Endothelial cell of umbilical vein (primary cell): Measurements from ENCODE around the gene MCCC1. TPM values are rescaled to one million over a fixed set of nuclear protein-coding genes. Genes with fewer than 3 reads are reported as not detected.

Experiments used
- BruUV-seq: library from RNA; stranded (reverse); fragments of 400-500 nt; replicated peaks from 2 replicates; lab custom pipeline; 2021; lab: Mats Ljungman, UMichigan
- CTCF ChIA-PET: fragments of 300-600, 350-600 bp; sonication (Branson Sonifier 250); formaldehyde crosslinking; loops from one replicate; lab custom pipeline; 2021; ENCODE audit warnings: antibody characterized with exemption, inconsistent platforms; lab: Charles Lee
- POLR2A ChIA-PET: fragments of 300-600, 350-600 bp; sonication (Branson Sonifier 250); formaldehyde crosslinking; loops from one replicate; lab custom pipeline; 2021; ENCODE audit warnings: antibody characterized with exemption, inconsistent platforms; lab: Charles Lee
- DNase-seq: peaks from one replicate; pipeline ENCODE4 v3.0.0-alpha.2; 2011; ENCODE audit warnings: low read depth, low spot score
- FAIRE-seq: peaks from 2 replicates; lab custom pipeline; 2011; peaks lifted over from hg19 to GRCh38; lab: Jason Lieb, UNC
- H2AFZ ChIP-seq: 2 replicates; pipeline ENCODE4 v1.6.0; 2012; ENCODE audit warnings: low read depth, low read length, control low read depth, inconsistent platforms
- H3K27ac ChIP-seq: 2 replicates; pipeline ENCODE4 v1.5.1; 2011; ENCODE audit warnings: low read depth, mild to moderate bottlenecking, control low read depth, low read length, moderate library complexity; ENCODE audit not compliant: insufficient read depth
- H3K27me3 ChIP-seq, 2 experiments: 2 replicates each; pipeline versions ENCODE4 v1.6.0 to v1.6.1; 2011; ENCODE audit warnings: low read length in 2 of 2, mixed read lengths in 1 of 2; ENCODE audit not compliant: control insufficient read depth in 2 of 2, insufficient read depth in 2 of 2
- H3K36me3 ChIP-seq, 2 experiments: 2 replicates in 1 of 2; 3 replicates in 1 of 2; pipeline ENCODE4 v1.5.1; 2011; ENCODE audit warnings: low read length in 2 of 2, mild to moderate bottlenecking in 1 of 2, moderate library complexity in 1 of 2; ENCODE audit not compliant: control insufficient read depth in 2 of 2, insufficient read depth in 2 of 2; ENCODE audit errors: extremely low read depth in 1 of 2
- H3K4me1 ChIP-seq: 3 replicates; pipeline ENCODE4 v1.5.1; 2011; ENCODE audit warnings: mild to moderate bottlenecking, low read length; ENCODE audit not compliant: control insufficient read depth, insufficient read depth; ENCODE audit errors: extremely low read depth
- H3K4me2 ChIP-seq: 2 replicates; pipeline ENCODE4 v1.6.1; 2011; ENCODE audit warnings: low read length, control low read depth, mixed read lengths; ENCODE audit not compliant: insufficient read depth
- H3K4me3 ChIP-seq, 3 experiments: fragments of 200-600 bp in 1 of 3; sonication (generic), shearing (Covaris generic) in 1 of 3; replicated peaks in 1 of 3; 2 replicates each; pipeline ENCODE4 v1.5.1; 2011 to 2016; ENCODE audit warnings: control low read depth in 3 of 3, low read length in 3 of 3, mild to moderate bottlenecking in 2 of 3, inconsistent platforms in 1 of 3, low read depth in 1 of 3, moderate library complexity in 1 of 3; ENCODE audit not compliant: insufficient read depth in 1 of 3
- H3K79me2 ChIP-seq: 2 replicates; pipeline ENCODE4 v1.6.0; 2012; ENCODE audit warnings: low read length, inconsistent platforms; ENCODE audit not compliant: control insufficient read depth, insufficient read depth
- H3K9ac ChIP-seq: replicated peaks from 2 replicates; pipeline ENCODE3; 2011; ENCODE audit warnings: low read length, control low read depth; ENCODE audit not compliant: insufficient read depth; ENCODE audit errors: extremely low read depth
- H3K9me1 ChIP-seq: replicated peaks from 3 replicates; pipeline ENCODE4 v1.6.0; 2011; ENCODE audit warnings: mild to moderate bottlenecking, low read length; ENCODE audit not compliant: control insufficient read depth, insufficient read depth; ENCODE audit errors: extremely low read depth
- H3K9me3 ChIP-seq: replicated peaks from 2 replicates; pipeline ENCODE4 v1.5.1; 2012; ENCODE audit warnings: low read length, inconsistent platforms; ENCODE audit not compliant: control insufficient read depth, insufficient read depth
- H4K20me1 ChIP-seq: replicated peaks from 2 replicates; pipeline ENCODE3; 2011; ENCODE audit warnings: mild to moderate bottlenecking, low read length; ENCODE audit not compliant: control insufficient read depth, insufficient read depth; ENCODE audit errors: extremely low read depth
- CTCF ChIP-seq, 2 donors: IDR thresholded peaks; 1 replicate in 1 of 2; 2 replicates in 1 of 2; pipeline ENCODE4 v1.5.1; 2011; ENCODE audit warnings: low read length in 2 of 2, mild to moderate bottlenecking in 2 of 2, moderate library complexity in 2 of 2, control low read depth in 1 of 2, inconsistent platforms in 1 of 2, low read depth in 1 of 2; ENCODE audit not compliant: insufficient read depth in 1 of 2; ENCODE audit errors: extremely low read depth in 1 of 2
- EZH2 ChIP-seq: IDR thresholded peaks from 2 replicates; pipeline ENCODE4 v1.6.1; 2012; ENCODE audit warnings: borderline replicate concordance, low read depth, mild to moderate bottlenecking, moderate library complexity, low read length, inconsistent platforms; ENCODE audit not compliant: severe bottlenecking
- FOS ChIP-seq: IDR thresholded peaks from 2 replicates; pipeline ENCODE4 v1.6.1; 2011; ENCODE audit warnings: mild to moderate bottlenecking, low read length, moderate library complexity, borderline replicate concordance; ENCODE audit not compliant: insufficient read depth
- GATA2 ChIP-seq: IDR thresholded peaks from 2 replicates; pipeline ENCODE4 v1.7.0; 2011; ENCODE audit warnings: low read depth, mild to moderate bottlenecking, moderate library complexity, mixed read lengths, low read length; ENCODE audit not compliant: insufficient read length, insufficient read depth
- JUN ChIP-seq: IDR thresholded peaks from 2 replicates; pipeline ENCODE4 v1.6.1; 2011; ENCODE audit warnings: borderline replicate concordance, low read depth; ENCODE audit not compliant: insufficient read length, insufficient read depth
- MAX ChIP-seq: IDR thresholded peaks from 2 replicates; pipeline ENCODE4 v1.6.1; 2011; ENCODE audit not compliant: insufficient read depth, insufficient read length
- MYC ChIP-seq: IDR thresholded peaks from one replicate; pipeline ENCODE4 v1.6.1; 2011; ENCODE audit warnings: mild to moderate bottlenecking, low read depth, low read length
- POLR2A ChIP-seq: IDR thresholded peaks from 2 replicates; pipeline ENCODE4 v1.6.1; 2012; ENCODE audit warnings: low read depth, mild to moderate bottlenecking, control low read depth, low read length
- POLR2AphosphoS5 ChIP-seq: IDR thresholded peaks from 2 replicates; pipeline ENCODE4 v1.6.1; 2012; ENCODE audit warnings: low read depth, mild to moderate bottlenecking, control low read depth, low read length, moderate library complexity; ENCODE audit not compliant: insufficient read depth
- dilution Hi-C: fragments of 300-500 bp; cut with MboI; formaldehyde crosslinking; loops from one replicate; pipeline ENCODE4 v1.15.0; 2019; ENCODE audit warnings: low sequenced_read_pairs; ENCODE audit not compliant: extremely low pct_ligation_motif_present
- intact Hi-C: fragments of 100-400 bp; cut with micrococcal nuclease; formaldehyde crosslinking; loops from one replicate; pipeline ENCODE4 v1.10.0; 2022
- polyA plus RNA-seq, 4 experiments: library from polyadenylated mRNA; depleted of rRNA in 3 of 4; stranded (reverse) in 3 of 4; unstranded in 1 of 4; fragments of >200 nt; gene quantifications; 2 replicates each; pipeline versions ENCODE4 v1.2.1 to v1.2.3, GENCODE V29; 2011 to 2012; ENCODE audit warnings: missing spikeins in 1 of 4
- total RNA-seq: library from RNA; stranded (reverse); gene quantifications from 2 replicates; pipeline ENCODE4 v1.2.3, GENCODE V29; 2021

MCCC1 gene
- total and polyA plus RNA-seq, 2 donors (not counting 3 experiments of a cell fraction or from before 2014, with no cell fraction given) = 9.2 to 19.7 TPM

GRCh38 chr3:183080628-183081027, 18.7 kb downstream of the MCCC1 start:
- H3K9me3 ChIP-seq = no peaks in the 10 kb centered on the region
- no peaks in the 10 kb centered on the region for H4K20me1 ChIP-seq
- H3K27me3 ChIP-seq = no peaks in the 10 kb centered on the region
- H3K4me1 ChIP-seq = no peaks in the 10 kb centered on the region
- peaks cover 2 to 11% of the 10 kb centered on the region in 2 experiments for H3K36me3 ChIP-seq
- H3K79me2 ChIP-seq = no peaks in the 10 kb centered on the region
- BruUV-seq = no TSS peak
- H3K4me3 ChIP-seq = no peak overlapping the region
- TF ChIP-seq CTCF (IDR thresholded peaks at IDR 0.05; ENCODE audit: extremely low read depth in 1 of 2, insufficient read depth in 1 of 2, low read depth in 1 of 2, low read length in 2 of 2) (no peak), JUN (no peak), MYC (no peak), MAX (no peak), POLR2AphosphoS5 (no peak), GATA2 (no peak), EZH2 (no peak), POLR2A (no peak), FOS (no peak)
- no peak overlapping the region for H3K4me2 ChIP-seq
- CTCF ChIA-PET = no interaction called here
- intact Hi-C loops (no loop called here), dilution Hi-C loops (no loop called here)
- no peak overlapping the region for H3K9ac ChIP-seq
- no peak overlapping the region for H2AFZ ChIP-seq
- H3K27ac ChIP-seq = no peak overlapping the region
- FAIRE-seq = no peak
- H3K9me1 ChIP-seq = no peaks in the 10 kb centered on the region
- no peak for DNase-seq
- POLR2A ChIA-PET = no interaction called here
